ENCODE results near the gene SHPK.

The SHPK gene

GRCh38 chr17:3627769-3628167 lies 8.3 kb downstream of the SHPK start:
- no peak for DNase-seq (ENCODE audit: low read depth)

- DNase-seq (ENCODE audit: low read depth): no peak
Observed at GRCh38 chr17:3626831-3627768, 8.9 kb downstream of the SHPK start.

- no peak for DNase-seq (ENCODE audit: low read depth)
Observed at GRCh38 chr17:3622977-3623594, 13.0 kb downstream of the SHPK start.

- DNase-seq (ENCODE audit: low read depth): no peak
Observed at GRCh38 chr17:3621146-3621720, 14.8 kb downstream of the SHPK start.

- DNase-seq (ENCODE audit: low read depth): no peak
Observed at GRCh38 chr17:3615160-3615870, 20.7 kb downstream of the SHPK start.

- no peak for DNase-seq (ENCODE audit: low read depth)
Observed at GRCh38 chr17:3613124-3613523, 22.9 kb downstream of the SHPK start.

- no peak for DNase-seq (ENCODE audit: low read depth)
Observed at GRCh38 chr17:3610523-3610922, 25.5 kb downstream of the SHPK start.

GRCh38 chr17:3609689-3610088 lies 26.4 kb downstream of the SHPK start:
- DNase-seq (ENCODE audit: low read depth): no peak

- no peak for DNase-seq (ENCODE audit: low read depth)
Observed at GRCh38 chr17:3603870-3604259, 32.2 kb downstream of the SHPK start.

GRCh38 chr17:3603119-3603869 lies 32.8 kb downstream of the SHPK start:
- DNase-seq (ENCODE audit: low read depth): peak; percentile 76

- no peak for DNase-seq (ENCODE audit: low read depth)
Observed at GRCh38 chr17:3602499-3602898, 33.6 kb downstream of the SHPK start.

- DNase-seq (ENCODE audit: low read depth): no peak
Observed at GRCh38 chr17:3600529-3601205, 35.4 kb downstream of the SHPK start.

GRCh38 chr17:3598078-3598477 lies 38.0 kb downstream of the SHPK start:
- DNase-seq (ENCODE audit: low read depth): no peak

- no peak for DNase-seq (ENCODE audit: low read depth)
Observed at GRCh38 chr17:3596804-3597464, 39.1 kb downstream of the SHPK start.

- DNase-seq (ENCODE audit: low read depth): no peak
Observed at GRCh38 chr17:3594976-3595375, 41.1 kb downstream of the SHPK start.

- no peak for DNase-seq (ENCODE audit: low read depth)
Observed at GRCh38 chr17:3594051-3594800, 41.8 kb downstream of the SHPK start.

GRCh38 chr17:3593384-3593783 lies 42.7 kb downstream of the SHPK start:
- DNase-seq (ENCODE audit: low read depth): no peak

GRCh38 chr17:3592216-3592860 lies 43.7 kb downstream of the SHPK start:
- DNase-seq (ENCODE audit: low read depth): no peak

- DNase-seq (ENCODE audit: low read depth): no peak
Observed at GRCh38 chr17:3590768-3591167, 45.3 kb downstream of the SHPK start.
